ENCODE measurements around the gene FBRSL1. TPM values are rescaled to one million over a fixed set of nuclear protein-coding genes. Genes with fewer than 3 reads are reported as not detected.

The FBRSL1 gene
- total and polyA plus RNA-seq, 4 donors, result 2.5 to 35.5 (median 5.6) TPM

DNA sequence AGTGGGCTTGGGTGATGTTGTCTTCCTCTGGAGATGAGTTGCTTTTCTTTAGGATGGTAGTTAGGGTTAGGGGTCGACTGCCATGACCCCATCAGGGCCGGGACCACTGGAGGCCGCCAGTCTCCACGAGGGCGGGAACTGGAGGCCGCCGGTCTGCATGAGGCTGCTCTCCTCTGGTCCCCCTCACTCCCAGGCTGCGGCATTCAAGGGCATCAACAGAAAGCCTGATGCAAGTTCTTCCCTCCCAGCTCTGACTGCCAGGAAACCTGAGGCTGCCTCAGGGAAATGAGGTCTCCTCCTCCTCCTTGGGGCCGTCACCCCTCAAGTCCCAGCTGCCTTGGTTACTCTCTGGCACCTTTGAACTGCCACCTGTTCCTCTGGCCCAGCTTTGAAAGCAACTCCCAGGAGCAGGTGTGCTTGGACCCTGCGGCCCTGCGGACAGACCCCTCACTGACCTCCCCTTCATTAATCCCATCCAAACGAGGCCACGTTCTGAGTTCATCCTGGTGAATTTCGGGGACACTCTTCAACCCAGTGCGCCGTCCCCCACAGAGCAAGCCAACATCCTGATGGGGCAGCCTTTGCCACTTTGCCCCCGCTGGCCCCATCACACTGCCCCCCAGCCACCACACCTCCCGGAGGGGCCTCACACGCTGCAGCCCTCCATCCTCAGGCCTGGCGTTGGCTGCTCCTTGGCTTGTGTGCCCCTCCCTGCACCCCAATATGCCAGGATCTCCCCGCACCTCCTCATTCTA is 37.2 kb upstream of the FBRSL1 start:
- Histone ChIP-seq H3K4me3 (ENCODE audit: low read depth in 1 of 3, low read length in 3 of 3) (no peak overlapping the region), H3K9me3 (ENCODE audit: control insufficient read depth in 4 of 4, low read length in 3 of 4) (no peaks in the 10 kb centered on the region), H3K9ac (ENCODE audit: low read depth in 1 of 2, low read length in 2 of 2) (no peak overlapping the region), H3K4me1 (ENCODE audit: control insufficient read depth in 4 of 4, insufficient read depth in 4 of 4, low read length in 3 of 4) (no peaks in the 10 kb centered on the region), H3K27me3 (ENCODE audit: control insufficient read depth in 4 of 4, insufficient read depth in 4 of 4, low read length in 3 of 4) (no peaks in the 10 kb centered on the region), H3K36me3 (ENCODE audit: control insufficient read depth in 4 of 4, insufficient read depth in 3 of 4, low read depth in 1 of 4, low read length in 3 of 4) (no peaks in the 10 kb centered on the region), H3K27ac (ENCODE audit: low read depth in 1 of 2, low read length in 2 of 2) (no peak overlapping the region)
- 78% methylated on average over 21 of the region's 21 CpGs for whole genome bisulfite sequencing
- TF ChIP-seq REST (IDR thresholded peaks at IDR 0.05) (no peak), JUND (IDR thresholded peaks at IDR 0.05) (no peak), GABPA (IDR thresholded peaks at IDR 0.05 in 1 of 2, conservative IDR thresholded peaks at IDR 0.05 in 1 of 2) (no peak), FOXA2 (IDR thresholded peaks at IDR 0.05) (no peak), HNF4G (IDR thresholded peaks at IDR 0.05) (no peak), TAF1 (conservative IDR thresholded peaks at IDR 0.05) (no peak), EGR1 (IDR thresholded peaks at IDR 0.05; ENCODE audit: low read depth in 2 of 2) (no peak), CTCF (IDR thresholded peaks at IDR 0.05; ENCODE audit: low read depth, low read length, missing input control) (no peak), SP1 (IDR thresholded peaks at IDR 0.05) (no peak), RXRA (IDR thresholded peaks at IDR 0.05) (no peak), ATF3 (IDR thresholded peaks at IDR 0.05) (no peak)
- no peak for DNase-seq (ENCODE audit: low spot score)

DNA sequence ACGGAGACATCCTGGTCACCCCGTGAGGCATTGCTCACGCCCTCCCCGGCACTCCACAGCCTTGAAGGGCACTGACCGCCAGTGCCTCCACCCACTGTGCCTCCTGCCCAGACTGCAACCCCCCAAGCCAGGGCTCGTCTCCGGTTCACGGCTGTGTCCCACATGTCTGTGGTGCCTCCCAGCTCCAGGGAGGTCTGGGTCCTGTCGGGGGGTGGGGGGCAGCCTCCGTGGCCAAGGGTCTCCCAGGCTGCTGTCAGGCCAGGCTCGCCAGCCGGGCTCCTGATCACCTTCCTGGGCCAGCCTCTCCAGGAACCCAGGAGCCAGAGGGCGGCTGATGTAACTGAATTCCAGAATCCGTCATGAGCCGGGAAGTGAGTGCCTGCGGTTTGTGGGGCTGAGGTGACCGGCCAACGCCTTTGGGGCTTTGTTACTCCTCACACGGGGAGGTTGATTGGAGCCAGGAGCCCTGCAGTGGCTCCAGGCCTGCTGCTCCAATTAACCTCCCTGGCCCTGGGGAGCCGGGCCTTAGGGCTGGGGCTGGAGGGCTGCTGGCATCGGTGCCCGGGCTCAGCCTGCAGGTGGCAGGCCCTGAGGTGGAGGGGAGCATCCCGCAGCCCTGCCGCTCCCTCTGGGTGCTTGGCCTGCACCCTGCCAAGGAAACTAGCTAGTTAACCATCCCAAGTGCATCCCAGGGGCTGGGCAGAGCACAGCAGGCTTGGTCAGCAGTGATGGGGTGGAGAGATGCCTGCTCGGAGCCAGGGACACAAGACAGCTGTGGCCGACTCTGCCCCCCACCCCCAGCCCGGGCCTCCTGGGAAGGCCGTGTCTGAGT is 36.4 kb upstream of the FBRSL1 start:
- TF ChIP-seq EGR1 (IDR thresholded peaks at IDR 0.05; ENCODE audit: low read depth in 2 of 2), result no peak
- TF ChIP-seq, protein P1, sequence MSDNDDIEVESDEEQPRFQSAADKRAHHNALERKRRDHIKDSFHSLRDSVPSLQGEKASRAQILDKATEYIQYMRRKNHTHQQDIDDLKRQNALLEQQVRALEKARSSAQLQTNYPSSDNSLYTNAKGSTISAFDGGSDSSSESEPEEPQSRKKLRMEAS (IDR thresholded peaks at IDR 0.05), result no peak
- no peak for TF ChIP-seq FOXA1 (IDR thresholded peaks at IDR 0.05)
- no peak for TF ChIP-seq GABPA (IDR thresholded peaks at IDR 0.05 in 1 of 2, conservative IDR thresholded peaks at IDR 0.05 in 1 of 2)
- TF ChIP-seq HNF4A (conservative IDR thresholded peaks at IDR 0.05), result no peak
- no peak for TF ChIP-seq JUND (IDR thresholded peaks at IDR 0.05)
- no peak for TF ChIP-seq FOXA2 (IDR thresholded peaks at IDR 0.05)
- no peak for TF ChIP-seq TAF1 (conservative IDR thresholded peaks at IDR 0.05)
- TF ChIP-seq RAD21 (IDR thresholded peaks at IDR 0.05), result no peak
- no peak for TF ChIP-seq SP1 (IDR thresholded peaks at IDR 0.05)
- no peak for TF ChIP-seq REST (IDR thresholded peaks at IDR 0.05)
- no peak for TF ChIP-seq NR2F2 (IDR thresholded peaks at IDR 0.05)
- no peak for TF ChIP-seq ZBTB33 (IDR thresholded peaks at IDR 0.05)
- no peak overlapping the region for H3K9ac ChIP-seq (ENCODE audit: low read depth in 1 of 2, low read length in 2 of 2)
- no peak overlapping the region for H3K4me3 ChIP-seq (ENCODE audit: low read depth in 1 of 3, low read length in 3 of 3)
- no peaks in the 10 kb centered on the region for H3K36me3 ChIP-seq (ENCODE audit: control insufficient read depth in 4 of 4, insufficient read depth in 3 of 4, low read depth in 1 of 4, low read length in 3 of 4)
- H3K4me1 ChIP-seq (ENCODE audit: control insufficient read depth in 4 of 4, insufficient read depth in 4 of 4, low read length in 3 of 4), result no peaks in the 10 kb centered on the region
- WGBS, result 73% methylated on average over 28 of the region's 28 CpGs
- H3K27me3 ChIP-seq (ENCODE audit: control insufficient read depth in 4 of 4, insufficient read depth in 4 of 4, low read length in 3 of 4), result peaks cover 0 to 2% (median 0%) of the 10 kb centered on the region in 4 donors
- no peaks in the 10 kb centered on the region for H3K9me3 ChIP-seq (ENCODE audit: control insufficient read depth in 4 of 4, low read length in 3 of 4)
- no peak for DNase-seq (ENCODE audit: low spot score)
- no peak overlapping the region for H3K27ac ChIP-seq (ENCODE audit: low read depth in 1 of 2, low read length in 2 of 2)

All from liver (tissue), 9 donors.